PFSK-1 (cell line): ENCODE results near the gene BCKDK.

Source experiments
- POLR2AphosphoS5 ChIP-seq: IDR thresholded peaks from 2 replicates; pipeline ENCODE4 v1.6.1; 2012; ENCODE audit warnings: low read depth, mild to moderate bottlenecking, control low read depth, low read length, moderate library complexity
- SIN3A ChIP-seq: IDR thresholded peaks from 2 replicates; pipeline ENCODE4 v1.6.1; 2012; ENCODE audit warnings: mild to moderate bottlenecking, low read length, moderate library complexity, borderline replicate concordance; ENCODE audit not compliant: insufficient read depth
- TAF1 ChIP-seq: IDR thresholded peaks from 2 replicates; pipeline ENCODE4 v1.6.1; 2012; ENCODE audit warnings: low read length, control low read depth, borderline replicate concordance; ENCODE audit not compliant: insufficient read depth

- no peak for TF ChIP-seq POLR2AphosphoS5
- TF ChIP-seq SIN3A, result no peak
- no peak for TF ChIP-seq TAF1
Measured at GRCh38 chr16:31135535-31136286, 27.5 kb downstream of the BCKDK start, which contains the start of gene PRSS8.
